Activated CD4-positive, alpha-beta memory T cell treated with anti-CD3 and anti-CD28 coated beads, Interleukin-2, amount 10 ng/mL, durations not matched to agents 7 days and 5 days (primary cell): ENCODE data around the gene MICAL2. TPM values are rescaled to one million over a fixed set of nuclear protein-coding genes. Genes with fewer than 3 reads are reported as not detected.
A peak's percentile ranks its signal among the peaks of the same experiment; 100 is the strongest.

Experiments used
- CTCF ChIA-PET: fragments of 350-600 bp; sonication (Branson Sonifier 250); formaldehyde crosslinking; loops from one replicate; lab custom pipeline; 2021; ENCODE audit warnings: antibody characterized with exemption, inconsistent platforms; lab: Charles Lee
- POLR2A ChIA-PET: fragments of 350-600 bp; sonication (Branson Sonifier 250); formaldehyde crosslinking; loops from one replicate; lab custom pipeline; 2021; ENCODE audit warnings: antibody characterized with exemption; lab: Charles Lee
- DNase-seq: peaks from one replicate; pipeline ENCODE4 v3.0.0-alpha.2; 2020
- H3K27ac Mint-ChIP-seq: one replicate; pipeline ENCODE4 v1.8.0; 2021; ENCODE audit warnings: mild to moderate bottlenecking, mixed read lengths
- H3K27me3 Mint-ChIP-seq: one replicate; pipeline ENCODE4 v1.8.0; 2021; ENCODE audit warnings: mixed read lengths
- H3K36me3 Mint-ChIP-seq: one replicate; pipeline ENCODE4 v1.8.0; 2021; ENCODE audit warnings: low read depth, mixed read lengths
- H3K4me1 Mint-ChIP-seq: one replicate; pipeline ENCODE4 v1.8.0; 2021; ENCODE audit warnings: mixed read lengths
- H3K4me3 Mint-ChIP-seq: one replicate; pipeline ENCODE4 v1.8.0; 2021; ENCODE audit warnings: mild to moderate bottlenecking, mixed read lengths
- H3K9me3 Mint-ChIP-seq: one replicate; pipeline ENCODE4 v1.8.0; 2021; ENCODE audit warnings: mixed read lengths
- total RNA-seq, 2 experiments: library from RNA; stranded (reverse); gene quantifications; one replicate each; pipeline ENCODE4 v1.2.3, GENCODE V29; 2021

MICAL2 gene
- total RNA-seq, 2 experiments from 2014 or later: 135 to 143 TPM

DNA sequence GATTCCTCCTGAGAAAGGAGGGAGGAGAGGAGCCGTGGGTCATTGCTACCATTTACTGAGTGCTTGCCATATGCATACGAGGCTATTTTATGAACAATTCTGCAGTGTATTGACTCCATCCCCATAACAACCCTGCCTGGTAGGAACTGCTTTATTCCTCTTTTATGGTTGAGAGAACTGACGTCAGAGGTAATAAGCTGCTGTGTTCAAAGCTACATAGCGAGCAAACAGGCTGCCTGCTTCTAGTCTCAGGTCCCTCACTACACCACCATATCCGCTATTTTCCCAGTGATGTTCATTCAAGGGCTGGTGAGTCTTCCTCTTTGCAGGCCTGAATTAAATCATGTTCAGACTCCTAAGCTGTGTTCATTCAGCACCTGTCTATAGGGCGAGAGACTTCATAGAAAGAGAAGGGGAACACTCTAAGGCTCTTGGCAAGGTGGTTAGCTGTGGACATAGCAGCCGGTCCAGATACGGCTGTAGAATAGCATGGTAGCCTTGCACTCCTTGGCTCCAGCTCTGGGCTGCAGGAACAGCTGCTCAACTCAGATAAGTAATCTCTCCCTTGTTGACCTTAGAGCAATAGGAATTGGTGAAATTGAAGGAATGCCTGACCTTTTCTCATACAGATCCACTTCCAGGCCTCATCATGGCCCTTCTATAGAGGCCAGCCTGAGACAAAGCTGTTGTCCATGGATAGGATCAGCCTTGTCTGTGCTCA lies 82.6 kb downstream of the MICAL2 start:
- Mint-ChIP-seq H3K4me1 (peaks cover 75% of the 10 kb centered on the region), H3K4me3 (no peak overlapping the region), H3K27ac (no peak overlapping the region), H3K9me3 (no peaks in the 10 kb centered on the region), H3K36me3 (peaks cover 42% of the 10 kb centered on the region), H3K27me3 (no peaks in the 10 kb centered on the region)
- POLR2A ChIA-PET: interaction anchor here (1.5 to 19.5 kb wide), 3 partner anchors 12 to 31 kb away, joined by 3 to 290 read pairs (median 37); no protein-coding TSS in a partner anchor
- CTCF ChIA-PET: interaction anchor here (1.0 to 1.7 kb wide), 3 partner anchors 13 to 32 kb away, joined by 3 to 5 read pairs (median 3); no protein-coding TSS in a partner anchor
- no peak for DNase-seq

DNA sequence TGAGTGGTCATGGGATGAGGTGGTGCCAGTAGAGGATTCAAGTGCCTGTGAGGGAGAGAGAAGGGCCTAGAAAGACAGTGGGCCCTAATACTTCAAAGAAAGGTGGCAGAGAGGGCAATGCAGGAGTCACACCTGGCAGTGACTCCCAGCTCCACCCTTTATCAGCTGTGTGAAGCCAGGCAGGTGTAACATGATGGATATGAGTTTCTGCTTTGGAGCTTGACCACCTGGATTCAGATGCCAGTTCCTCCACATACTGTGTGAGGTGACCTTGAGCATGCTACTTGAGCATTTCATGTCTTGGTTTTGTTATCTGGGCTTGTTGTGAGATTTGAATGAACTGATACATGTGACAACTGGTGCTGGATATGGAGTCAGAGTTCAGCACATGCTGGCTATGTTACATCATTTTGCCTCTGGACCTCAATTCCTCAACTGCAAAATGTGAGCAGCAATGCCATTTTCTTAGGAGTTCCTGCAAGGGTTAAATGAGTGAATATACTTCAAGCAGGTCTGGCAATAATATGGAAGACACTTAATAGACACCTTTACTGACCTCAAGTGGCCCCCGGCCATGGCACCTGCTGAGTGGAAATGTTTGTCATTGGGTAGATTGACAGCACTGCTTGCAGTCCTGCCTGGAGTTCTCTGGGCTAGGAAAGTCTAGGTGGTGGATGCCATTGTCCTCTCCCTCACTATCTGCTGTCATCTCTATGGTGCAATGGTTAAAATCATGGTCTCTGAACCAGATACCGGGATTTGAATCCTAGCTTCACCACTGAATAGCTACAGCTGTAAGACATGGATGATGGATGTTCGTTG lies 83.3 kb downstream of the MICAL2 start:
- no peak for DNase-seq
- Mint-ChIP-seq H3K4me3 (no peak overlapping the region), H3K27me3 (no peaks in the 10 kb centered on the region), H3K36me3 (peaks cover 47% of the 10 kb centered on the region), H3K27ac (no peak overlapping the region), H3K9me3 (no peaks in the 10 kb centered on the region), H3K4me1 (peaks cover 77% of the 10 kb centered on the region)
- POLR2A ChIA-PET: interaction anchor here (1.0 to 19.5 kb wide), 6 partner anchors 13 to 105 kb away, joined by 3 to 290 read pairs (median 51); partner anchors contain the start of gene MICAL2
- CTCF ChIA-PET: interaction anchor here (1.7 kb wide), 1 partner anchor 31 kb away, joined by 5 read pairs; no protein-coding TSS in a partner anchor

DNA sequence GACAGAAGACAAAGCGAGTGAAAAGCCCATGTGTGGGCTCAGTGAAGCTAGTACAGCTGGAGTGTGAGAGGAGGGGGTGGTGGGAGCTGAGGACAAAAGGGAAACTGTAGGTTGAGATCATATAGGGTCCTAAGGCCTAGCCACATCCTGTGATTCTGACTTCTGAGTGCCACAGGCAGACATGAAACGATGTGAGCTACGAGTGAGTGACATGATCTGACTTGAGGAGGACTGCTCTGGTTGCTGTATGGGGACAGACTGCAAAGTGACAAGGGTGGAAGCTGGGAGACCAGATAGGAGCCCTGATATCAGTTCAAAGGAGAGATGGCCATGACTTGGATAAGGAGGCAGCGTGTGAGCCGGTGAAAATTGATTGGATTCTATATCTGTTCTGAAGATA lies 85.4 kb downstream of the MICAL2 start:
- H3K4me1 Mint-ChIP-seq: peaks cover 78% of the 10 kb centered on the region
- no peaks in the 10 kb centered on the region for H3K27me3 Mint-ChIP-seq
- peak overlapping the region; percentile 88 for H3K4me3 Mint-ChIP-seq
- POLR2A ChIA-PET: interaction anchor here (0.6 to 19.5 kb wide), 19 partner anchors 9 to 1387 kb away, joined by 3 to 290 read pairs (median 5); partner anchors contain the start of gene EIF4G2
- H3K9me3 Mint-ChIP-seq: no peaks in the 10 kb centered on the region
- peak overlapping the region; percentile 98 for H3K27ac Mint-ChIP-seq
- CTCF ChIA-PET: interaction anchor here (0.9 to 5.9 kb wide), 6 partner anchors 15 to 109 kb away, joined by 3 to 38 read pairs (median 6); no protein-coding TSS in a partner anchor
- H3K36me3 Mint-ChIP-seq: peaks cover 46% of the 10 kb centered on the region
- DNase-seq: peak; percentile 73

DNA sequence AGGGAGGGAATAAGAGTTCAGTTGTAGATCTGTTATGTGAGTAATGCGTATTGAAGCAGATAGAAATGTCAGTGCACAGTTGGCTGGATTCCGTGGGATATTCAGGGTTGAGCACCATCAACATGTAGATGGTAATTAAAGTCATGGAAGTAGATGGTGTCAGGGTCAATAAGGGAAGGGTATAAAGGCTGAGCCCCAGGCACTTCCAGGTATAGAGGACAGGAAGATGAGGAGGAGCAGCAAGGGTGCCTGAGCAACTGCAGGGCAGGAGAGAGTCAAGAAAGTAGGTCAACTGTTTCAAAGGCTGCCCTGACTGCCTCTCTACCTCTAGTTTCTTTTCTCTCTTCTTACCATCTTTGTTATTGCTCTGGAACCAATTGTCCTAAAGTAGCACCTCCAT lies 85.9 kb downstream of the MICAL2 start:
- Mint-ChIP-seq H3K27ac (peak overlapping the region; percentile 98), H3K4me1 (peaks cover 79% of the 10 kb centered on the region), H3K27me3 (no peaks in the 10 kb centered on the region), H3K4me3 (peak overlapping the region; percentile 88), H3K9me3 (no peaks in the 10 kb centered on the region), H3K36me3 (peaks cover 49% of the 10 kb centered on the region)
- ChIA-PET CTCF (interaction anchor here (0.9 to 5.9 kb wide), 6 partner anchors 16 to 109 kb away, joined by 3 to 38 read pairs (median 6); no protein-coding TSS in a partner anchor), POLR2A (interaction anchor here (0.7 to 19.5 kb wide), 22 partner anchors 9 to 1388 kb away, joined by 3 to 290 read pairs (median 5); partner anchors contain the start of gene EIF4G2)
- peak; percentile 42 for DNase-seq

DNA sequence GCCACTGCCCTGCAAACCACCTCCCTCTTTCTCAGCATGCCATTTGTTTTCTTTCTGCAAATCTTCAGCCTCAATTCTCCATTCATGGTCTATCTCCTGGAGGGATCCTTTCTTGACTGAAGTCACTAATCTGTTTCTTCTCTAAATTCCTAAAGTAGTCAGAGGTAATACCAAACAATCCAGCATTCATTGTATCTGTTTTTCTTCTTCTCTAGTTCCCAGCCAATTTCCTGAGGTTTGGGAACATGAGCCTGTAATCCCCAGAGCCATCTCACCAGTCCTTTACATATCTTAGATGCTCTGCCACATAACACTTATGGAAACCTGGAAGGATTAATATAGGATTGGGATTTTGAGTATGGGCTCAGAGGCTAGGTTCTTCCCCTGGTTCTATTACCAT lies 86.5 kb downstream of the MICAL2 start:
- peak overlapping the region; percentile 98 for H3K27ac Mint-ChIP-seq
- H3K27me3 Mint-ChIP-seq: no peaks in the 10 kb centered on the region
- CTCF ChIA-PET: interaction anchor here (1.0 to 5.9 kb wide), 4 partner anchors 9 to 109 kb away, joined by 3 to 38 read pairs (median 18); no protein-coding TSS in a partner anchor
- H3K36me3 Mint-ChIP-seq: peaks cover 53% of the 10 kb centered on the region
- peaks cover 80% of the 10 kb centered on the region for H3K4me1 Mint-ChIP-seq
- H3K9me3 Mint-ChIP-seq: no peaks in the 10 kb centered on the region
- DNase-seq: no peak
- POLR2A ChIA-PET: interaction anchor here (0.7 to 19.5 kb wide), 12 partner anchors 8 to 108 kb away, joined by 3 to 290 read pairs (median 9); no protein-coding TSS in a partner anchor
- H3K4me3 Mint-ChIP-seq: peak overlapping the region; percentile 88

DNA sequence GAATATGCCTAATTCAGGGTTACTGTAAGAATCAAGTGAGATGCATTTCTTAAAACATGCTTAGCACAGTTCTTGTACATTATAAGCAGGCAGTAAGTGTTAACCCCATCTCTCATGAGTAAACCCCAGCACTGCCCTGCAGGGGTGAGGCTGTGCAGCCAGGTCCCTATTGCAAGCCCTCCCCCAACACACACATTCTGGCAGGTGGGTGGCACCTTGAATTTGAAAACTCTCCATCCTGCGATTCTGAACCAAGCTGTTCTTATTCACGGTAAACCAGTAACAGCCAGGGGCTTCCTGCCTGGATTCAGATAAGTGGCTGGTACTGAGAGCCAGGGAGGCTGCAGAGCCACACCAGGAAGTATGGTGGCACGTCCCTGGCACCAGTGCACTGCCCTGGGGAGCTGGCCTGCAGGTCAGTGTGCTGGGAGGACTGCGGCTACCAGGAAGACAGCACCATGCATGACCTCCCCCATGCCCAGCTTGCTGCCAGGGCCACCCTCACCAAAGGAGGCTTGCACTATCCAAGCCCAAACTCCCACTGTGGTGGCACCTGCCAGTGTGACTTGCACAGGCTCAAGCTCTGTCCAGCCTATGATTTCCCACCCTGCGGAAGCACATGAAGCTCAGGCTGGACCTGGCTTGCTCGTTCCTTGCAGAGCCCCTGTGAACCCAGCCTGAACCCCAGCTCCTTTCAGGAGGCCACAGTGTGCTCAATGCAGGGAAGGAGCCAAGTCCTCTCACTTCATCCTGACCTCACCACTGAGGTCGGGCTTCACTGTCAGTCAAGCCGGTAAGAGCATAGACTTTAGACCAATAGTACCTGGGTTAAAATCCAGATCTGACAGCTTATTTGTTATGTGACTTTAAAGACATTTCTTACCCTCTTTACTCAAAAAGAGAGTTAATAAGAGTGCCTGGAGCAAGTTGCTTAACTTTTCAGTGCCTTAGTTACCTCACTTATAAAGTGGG lies 88.1 kb downstream of the MICAL2 start:
- H3K36me3 Mint-ChIP-seq: peaks cover 68% of the 10 kb centered on the region
- no peaks in the 10 kb centered on the region for H3K27me3 Mint-ChIP-seq
- CTCF ChIA-PET: interaction anchor here (0.9 to 5.9 kb wide), 11 partner anchors 7 to 152 kb away, joined by 3 to 38 read pairs (median 6); no protein-coding TSS in a partner anchor
- POLR2A ChIA-PET: interaction anchor here (0.8 to 19.5 kb wide), 15 partner anchors 9 to 355 kb away, joined by 3 to 290 read pairs (median 8); no protein-coding TSS in a partner anchor
- H3K27ac Mint-ChIP-seq: peak overlapping the region; percentile 98
- H3K4me1 Mint-ChIP-seq: peaks cover 78% of the 10 kb centered on the region
- peak overlapping the region; percentile 88 for H3K4me3 Mint-ChIP-seq
- peak; percentile 46 for DNase-seq
- H3K9me3 Mint-ChIP-seq: peaks cover 7% of the 10 kb centered on the region

DNA sequence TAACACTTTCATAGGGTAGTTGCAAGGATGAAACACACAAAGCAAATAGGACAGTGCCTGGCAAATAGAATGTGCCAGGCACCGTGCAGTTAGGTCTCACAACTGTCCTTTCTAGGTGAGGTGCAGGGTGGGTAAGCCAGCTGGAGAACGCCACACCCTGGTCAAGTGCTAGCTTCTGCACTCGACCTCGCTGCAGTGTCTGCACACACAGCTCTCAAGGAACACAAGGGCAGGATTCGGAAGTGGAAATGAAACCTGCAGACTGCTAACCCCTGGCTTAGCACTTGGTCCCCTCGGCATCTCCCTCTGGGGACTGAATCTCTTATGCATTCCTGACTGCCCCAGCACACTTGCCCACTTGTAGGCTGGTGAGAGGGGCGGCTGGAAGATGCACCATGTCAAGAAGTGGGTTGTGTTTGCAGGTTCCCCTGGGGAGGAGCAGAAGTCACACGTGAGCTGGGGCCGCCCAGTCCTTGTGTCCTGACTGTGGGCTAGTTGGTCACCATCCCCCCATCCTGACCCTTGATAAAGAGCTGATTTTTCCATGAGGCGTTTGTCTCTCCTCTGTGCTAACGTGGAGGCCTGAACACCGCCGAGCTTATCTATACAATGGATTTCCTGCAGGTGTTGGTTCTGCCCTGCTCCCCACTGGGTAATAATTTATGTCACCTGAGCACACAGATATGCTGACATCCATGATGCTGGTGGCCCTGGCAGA lies 89.0 kb downstream of the MICAL2 start:
- H3K27ac Mint-ChIP-seq: peak overlapping the region; percentile 98
- H3K27me3 Mint-ChIP-seq: no peaks in the 10 kb centered on the region
- ChIA-PET POLR2A (interaction anchor here (0.9 to 19.5 kb wide), 12 partner anchors 13 to 356 kb away, joined by 3 to 290 read pairs (median 12); partner anchors contain the start of gene MICAL2), CTCF (interaction anchor here (0.9 to 5.9 kb wide), 10 partner anchors 8 to 153 kb away, joined by 3 to 38 read pairs (median 6); no protein-coding TSS in a partner anchor)
- peaks cover 71% of the 10 kb centered on the region for H3K36me3 Mint-ChIP-seq
- peaks cover 7% of the 10 kb centered on the region for H3K9me3 Mint-ChIP-seq
- peak; percentile 42 for DNase-seq
- peaks cover 75% of the 10 kb centered on the region for H3K4me1 Mint-ChIP-seq
- H3K4me3 Mint-ChIP-seq: peak overlapping the region; percentile 88

DNA sequence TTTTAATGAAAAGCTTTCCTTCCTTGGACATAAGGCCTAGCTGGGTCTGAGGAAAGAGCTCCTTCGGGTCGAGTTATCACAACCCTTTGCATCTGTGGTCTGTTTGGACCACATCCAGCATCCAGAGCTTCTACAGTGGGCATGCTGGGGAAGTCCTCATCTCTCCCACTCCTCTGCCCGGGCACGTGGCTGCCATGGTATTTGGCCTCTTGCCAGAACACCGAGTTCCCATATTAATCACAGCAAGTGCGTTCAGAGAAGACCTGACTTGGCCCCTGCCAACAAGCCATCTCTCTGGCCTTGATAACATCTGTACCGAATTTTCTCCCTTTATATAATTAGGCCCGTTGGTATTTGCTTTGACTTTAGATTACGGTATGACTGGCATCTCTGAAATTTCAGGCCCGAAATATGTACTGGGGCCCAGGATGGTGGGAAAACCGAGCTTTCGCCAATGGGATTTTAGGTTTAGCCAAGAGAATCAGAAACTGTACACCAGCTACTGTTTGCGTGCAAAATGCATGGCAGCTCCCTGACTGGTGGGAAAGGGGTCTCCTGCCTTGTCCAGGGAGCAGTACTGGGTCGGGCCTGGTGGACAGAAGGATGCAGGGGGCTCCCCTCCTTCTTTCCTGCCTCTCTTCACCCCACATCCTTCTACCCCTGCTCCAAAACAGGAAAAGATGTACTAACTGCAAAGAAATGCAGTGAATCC lies 90.0 kb downstream of the MICAL2 start:
- Mint-ChIP-seq H3K4me3 (no peak overlapping the region), H3K4me1 (peaks cover 75% of the 10 kb centered on the region), H3K36me3 (peaks cover 81% of the 10 kb centered on the region), H3K27me3 (no peaks in the 10 kb centered on the region), H3K27ac (peak overlapping the region; percentile 98), H3K9me3 (peaks cover 7% of the 10 kb centered on the region)
- DNase-seq: no peak
- POLR2A ChIA-PET: interaction anchor here (1.2 to 19.5 kb wide), 8 partner anchors 12 to 112 kb away, joined by 4 to 290 read pairs (median 14); partner anchors contain the start of gene MICAL2
- CTCF ChIA-PET: interaction anchor here (0.7 to 5.9 kb wide), 4 partner anchors 24 to 113 kb away, joined by 5 to 38 read pairs (median 22); no protein-coding TSS in a partner anchor

DNA sequence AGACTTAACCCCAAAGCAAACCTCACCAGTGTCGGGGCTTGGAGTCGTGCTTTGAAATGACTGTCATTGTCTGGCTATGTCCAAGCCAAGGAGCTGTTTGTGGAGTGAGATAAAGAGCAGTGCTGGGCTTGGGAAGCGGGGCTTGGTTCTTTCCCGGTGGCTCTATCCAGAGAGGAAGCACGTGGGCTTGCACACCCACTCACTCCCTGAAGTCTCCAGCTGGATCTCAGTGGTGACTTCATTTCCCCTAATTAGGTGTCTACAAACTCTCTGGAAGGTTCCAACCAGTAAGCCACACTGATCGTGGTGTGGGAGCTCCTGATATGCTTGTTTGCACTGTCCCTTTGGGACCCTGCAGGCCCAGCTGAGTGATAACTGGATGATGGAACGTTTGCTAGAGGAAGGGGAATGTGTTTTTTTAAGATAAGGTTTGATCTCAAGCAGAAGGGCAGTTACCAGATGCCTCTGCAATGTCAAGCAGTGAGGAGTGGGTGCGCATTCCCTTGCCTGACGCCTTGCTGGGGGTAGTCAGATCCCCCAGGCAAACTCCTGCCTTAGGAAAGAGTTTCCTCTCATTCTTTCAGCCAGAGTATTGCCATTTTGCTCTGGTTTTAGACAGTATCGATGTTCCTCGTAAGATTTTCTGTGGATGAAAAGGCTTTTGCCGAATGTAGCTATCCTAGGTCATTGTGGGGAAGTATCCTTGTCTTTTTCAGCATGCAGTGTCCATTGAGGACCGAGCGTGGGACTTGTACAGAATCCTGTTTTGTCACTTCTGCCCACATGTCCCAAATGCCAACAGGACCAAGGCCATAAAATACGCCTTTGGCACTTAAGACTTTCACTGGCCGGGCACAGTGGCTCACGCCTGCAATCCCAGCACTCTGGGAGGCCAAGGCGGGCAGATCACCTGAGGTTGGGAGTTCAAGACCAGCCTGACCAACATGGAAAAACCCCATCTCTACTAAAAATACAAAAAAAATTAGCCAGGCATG lies 90.9 kb downstream of the MICAL2 start:
- CTCF ChIA-PET: interaction anchor here (1.6 to 5.9 kb wide), 2 partner anchors 35 to 81 kb away, joined by 3 to 38 read pairs; no protein-coding TSS in a partner anchor
- no peaks in the 10 kb centered on the region for H3K27me3 Mint-ChIP-seq
- no peak for DNase-seq
- peaks cover 75% of the 10 kb centered on the region for H3K4me1 Mint-ChIP-seq
- H3K36me3 Mint-ChIP-seq: peaks cover 84% of the 10 kb centered on the region
- peaks cover 7% of the 10 kb centered on the region for H3K9me3 Mint-ChIP-seq
- H3K27ac Mint-ChIP-seq: peak overlapping the region; percentile 16
- no peak overlapping the region for H3K4me3 Mint-ChIP-seq
- POLR2A ChIA-PET: interaction anchor here (1.9 to 19.5 kb wide), 4 partner anchors 20 to 113 kb away, joined by 8 to 290 read pairs (median 100); partner anchors contain the start of gene MICAL2
